Coronary artery (tissue), 2 donors: Measurements from ENCODE around the gene P2RX6.
"Not testable (repeated sequence)": the region's sequence is repeated elsewhere in the genome, so short reads cannot be mapped to it uniquely, and the experiment has no call there.

ENCODE experiments used
- DNase-seq: peaks from one replicate; pipeline ENCODE4 v3.0.0-alpha.2; 2017; ENCODE audit warnings: low spot score
- H3K27ac ChIP-seq, 2 donors: fragments of 200-600 bp; sonication (generic); one replicate each; pipeline ENCODE4 v1.5.1; 2016 to 2019
- H3K4me3 ChIP-seq: fragments of 200-600 bp; sonication (generic); 2 replicates; pipeline ENCODE4 v1.5.1; 2016; ENCODE audit warnings: mild to moderate bottlenecking, moderate library complexity
- TF ChIP-seq, protein P1 (sequence below): fragments of 200-600 bp; sonication (generic); IDR thresholded peaks from one replicate; pipeline ENCODE4 v1.5.1; 2019; ENCODE audit warnings: antibody characterized with exemption

Gene P2RX6

DNA sequence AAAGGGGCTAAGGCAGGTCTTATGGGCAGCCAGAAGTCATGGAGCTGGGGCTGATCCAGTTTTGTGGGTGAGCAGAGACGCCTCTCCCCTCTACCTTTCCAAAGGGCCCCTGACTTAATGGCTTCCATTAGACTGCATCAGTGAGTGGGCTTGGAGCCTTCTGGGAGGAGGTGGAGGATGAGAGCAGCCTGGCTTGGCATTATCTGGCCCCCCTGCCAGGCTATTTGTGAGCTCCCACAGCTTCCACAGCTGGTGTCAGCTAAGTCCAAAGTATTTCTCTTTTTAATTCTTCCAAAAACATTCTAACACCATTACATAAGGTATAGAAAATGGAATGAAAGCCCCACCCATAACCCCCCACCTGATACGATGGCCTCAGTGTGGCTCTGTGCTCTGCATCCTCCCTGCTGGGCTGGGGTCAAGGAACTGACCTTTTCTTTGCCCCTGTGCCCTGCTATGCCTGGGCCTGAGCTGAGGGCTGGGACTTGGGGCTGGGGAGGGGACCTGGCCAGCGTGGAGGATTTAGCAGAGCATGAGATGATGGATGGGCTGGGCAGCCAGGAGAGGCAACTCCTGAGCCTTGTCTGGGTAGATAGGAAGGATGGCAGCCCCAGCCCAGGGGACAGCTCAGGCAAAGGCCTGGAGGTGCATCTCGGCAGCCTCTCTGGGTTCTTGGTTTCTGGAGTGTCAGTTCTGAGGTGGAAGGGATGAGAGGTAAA lies 43.9 kb upstream of the P2RX6 start:
- no peak overlapping the region for H3K27ac ChIP-seq

DNA sequence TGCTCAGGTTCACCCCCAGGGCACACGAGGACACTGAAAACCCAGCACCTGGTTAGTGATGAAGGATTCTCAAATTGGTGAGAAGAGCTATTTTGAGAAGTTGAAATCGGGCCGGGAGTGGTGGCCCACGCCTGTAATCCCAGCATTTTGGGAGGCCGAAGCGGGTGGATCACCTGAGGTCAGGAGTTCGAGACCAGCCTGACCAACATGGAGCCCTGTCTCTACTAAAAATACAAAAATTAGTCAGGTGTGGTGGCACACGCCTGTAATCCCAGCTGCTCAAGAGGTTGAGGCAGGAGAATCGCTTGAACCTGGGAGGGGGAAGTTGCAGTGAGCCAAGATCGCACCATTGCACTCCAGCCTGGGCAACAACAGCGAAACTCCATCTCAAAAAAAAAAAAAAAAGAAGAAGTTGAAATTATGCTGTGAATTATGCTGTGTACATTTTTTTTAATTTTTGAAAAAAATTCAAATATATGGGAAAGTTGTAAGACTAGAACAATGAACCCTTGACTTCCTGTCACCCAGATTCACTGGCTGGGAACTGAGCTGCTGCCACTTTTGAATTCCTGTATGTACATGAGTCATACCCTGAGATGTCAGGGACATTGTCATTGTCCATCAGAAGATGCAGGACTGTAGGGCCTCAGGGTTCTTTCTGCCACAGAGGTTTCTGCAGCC lies 42.8 kb upstream of the P2RX6 start:
- not testable (repeated sequence) for DNase-seq, H3K27ac ChIP-seq, H3K4me3 ChIP-seq

More for the DNA sequence above, 43.9 kb upstream of the P2RX6 start:
- DNase-seq = no peak
- H3K4me3 ChIP-seq = no peak overlapping the region
- TF ChIP-seq, protein P1, sequence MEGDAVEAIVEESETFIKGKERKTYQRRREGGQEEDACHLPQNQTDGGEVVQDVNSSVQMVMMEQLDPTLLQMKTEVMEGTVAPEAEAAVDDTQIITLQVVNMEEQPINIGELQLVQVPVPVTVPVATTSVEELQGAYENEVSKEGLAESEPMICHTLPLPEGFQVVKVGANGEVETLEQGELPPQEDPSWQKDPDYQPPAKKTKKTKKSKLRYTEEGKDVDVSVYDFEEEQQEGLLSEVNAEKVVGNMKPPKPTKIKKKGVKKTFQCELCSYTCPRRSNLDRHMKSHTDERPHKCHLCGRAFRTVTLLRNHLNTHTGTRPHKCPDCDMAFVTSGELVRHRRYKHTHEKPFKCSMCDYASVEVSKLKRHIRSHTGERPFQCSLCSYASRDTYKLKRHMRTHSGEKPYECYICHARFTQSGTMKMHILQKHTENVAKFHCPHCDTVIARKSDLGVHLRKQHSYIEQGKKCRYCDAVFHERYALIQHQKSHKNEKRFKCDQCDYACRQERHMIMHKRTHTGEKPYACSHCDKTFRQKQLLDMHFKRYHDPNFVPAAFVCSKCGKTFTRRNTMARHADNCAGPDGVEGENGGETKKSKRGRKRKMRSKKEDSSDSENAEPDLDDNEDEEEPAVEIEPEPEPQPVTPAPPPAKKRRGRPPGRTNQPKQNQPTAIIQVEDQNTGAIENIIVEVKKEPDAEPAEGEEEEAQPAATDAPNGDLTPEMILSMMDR = no peak

DNA sequence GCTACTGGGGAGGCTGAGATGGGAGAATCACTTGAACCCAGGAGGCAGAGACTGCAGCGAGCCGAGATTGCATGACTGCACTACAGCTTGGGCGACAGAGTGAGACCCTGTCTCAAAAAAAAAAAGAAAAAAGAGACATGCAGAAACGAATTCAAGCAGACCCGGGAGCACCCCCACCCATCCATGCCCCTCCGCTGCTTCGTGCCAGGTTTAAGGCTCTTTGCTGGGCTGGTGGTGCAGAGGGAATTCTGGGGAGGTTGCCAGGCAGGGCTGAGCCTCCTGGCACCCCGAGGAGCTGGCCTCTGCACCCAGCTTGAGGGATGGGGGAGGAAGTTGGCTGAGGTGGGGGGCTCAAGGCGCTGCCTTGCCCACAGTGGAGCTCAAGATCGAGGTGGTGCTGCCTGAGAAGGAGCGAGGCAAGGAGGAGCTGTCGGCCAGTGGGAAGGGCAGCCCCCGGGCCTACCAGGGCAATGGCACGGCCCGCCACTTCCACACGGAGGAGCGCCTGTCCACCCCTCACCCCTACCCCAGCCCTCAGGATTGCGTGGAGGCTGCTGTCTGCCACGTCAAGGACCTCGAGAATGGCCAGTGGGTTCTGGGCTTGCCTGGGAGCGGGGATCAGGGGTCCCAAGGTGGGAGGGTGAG lies 41.9 kb upstream of the P2RX6 start:
- TF ChIP-seq, protein P1 = no peak
- DNase-seq = no peak
- no peak overlapping the region for H3K27ac ChIP-seq

DNA sequence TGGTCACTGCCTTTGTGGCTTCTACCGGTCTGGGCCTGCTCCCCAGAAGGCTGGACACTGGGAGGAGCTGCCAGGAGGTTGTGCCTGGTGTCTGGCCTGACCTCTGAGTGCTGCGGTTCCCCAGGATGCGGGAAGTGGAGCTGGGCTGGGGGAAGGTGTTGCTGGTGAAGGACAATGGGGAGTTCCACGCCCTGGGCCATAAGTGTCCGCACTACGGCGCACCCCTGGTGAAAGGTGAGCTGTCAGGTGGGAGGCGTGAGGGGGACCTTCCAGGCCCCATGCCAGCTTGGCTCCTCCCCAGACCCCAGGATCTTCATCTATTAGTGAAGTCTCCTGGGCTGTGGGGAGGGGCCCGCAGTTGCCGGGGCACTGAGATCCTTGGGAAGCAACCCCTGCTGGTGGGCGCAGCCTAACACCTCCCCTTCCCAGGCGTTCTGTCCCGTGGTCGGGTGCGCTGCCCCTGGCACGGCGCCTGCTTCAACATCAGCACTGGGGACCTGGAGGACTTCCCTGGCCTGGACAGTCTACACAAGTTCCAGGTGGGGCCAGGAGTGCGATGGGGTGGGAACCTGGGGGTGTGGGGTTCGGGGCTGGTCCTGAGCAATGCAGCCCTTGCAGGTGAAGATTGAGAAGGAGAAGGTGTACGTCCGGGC lies 41.2 kb upstream of the P2RX6 start:
- H3K27ac ChIP-seq = no peak overlapping the region

More for the DNA sequence above, 41.9 kb upstream of the P2RX6 start:
- no peak overlapping the region for H3K4me3 ChIP-seq

DNA sequence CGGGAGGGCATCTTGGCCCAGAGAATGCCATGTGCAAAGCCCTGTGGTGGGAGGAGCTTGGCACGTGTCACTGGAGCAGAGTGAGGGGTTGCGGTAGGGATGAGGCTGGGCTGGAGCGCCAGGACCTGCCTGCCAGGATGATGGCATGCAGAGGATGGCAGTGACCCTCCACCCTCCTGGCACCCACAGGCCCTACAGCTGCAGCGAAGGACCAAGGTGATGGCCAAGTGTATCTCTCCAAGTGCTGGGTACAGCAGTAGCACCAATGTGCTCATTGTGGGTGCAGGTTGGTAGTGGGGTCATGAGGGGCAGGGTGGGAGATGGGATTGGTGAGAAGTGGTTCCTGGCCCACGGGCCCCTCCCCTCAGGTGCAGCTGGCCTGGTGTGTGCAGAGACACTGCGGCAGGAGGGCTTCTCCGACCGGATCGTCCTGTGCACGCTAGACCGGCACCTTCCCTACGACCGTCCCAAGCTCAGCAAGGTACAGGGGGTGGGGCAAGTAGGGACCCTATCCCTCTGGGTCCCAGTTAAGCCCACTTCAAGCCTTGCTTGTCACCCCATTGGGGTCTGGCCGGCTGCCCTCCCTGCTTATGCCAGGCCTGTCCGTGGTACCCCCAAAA lies 40.5 kb upstream of the P2RX6 start:
- no peak overlapping the region for H3K4me3 ChIP-seq
- DNase-seq = no peak
- H3K27ac ChIP-seq = no peak overlapping the region
- TF ChIP-seq, protein P1 = no peak

More for the DNA sequence above, 41.2 kb upstream of the P2RX6 start:
- DNase-seq = no peak
- TF ChIP-seq, protein P1 = no peak
- no peak overlapping the region for H3K4me3 ChIP-seq

DNA sequence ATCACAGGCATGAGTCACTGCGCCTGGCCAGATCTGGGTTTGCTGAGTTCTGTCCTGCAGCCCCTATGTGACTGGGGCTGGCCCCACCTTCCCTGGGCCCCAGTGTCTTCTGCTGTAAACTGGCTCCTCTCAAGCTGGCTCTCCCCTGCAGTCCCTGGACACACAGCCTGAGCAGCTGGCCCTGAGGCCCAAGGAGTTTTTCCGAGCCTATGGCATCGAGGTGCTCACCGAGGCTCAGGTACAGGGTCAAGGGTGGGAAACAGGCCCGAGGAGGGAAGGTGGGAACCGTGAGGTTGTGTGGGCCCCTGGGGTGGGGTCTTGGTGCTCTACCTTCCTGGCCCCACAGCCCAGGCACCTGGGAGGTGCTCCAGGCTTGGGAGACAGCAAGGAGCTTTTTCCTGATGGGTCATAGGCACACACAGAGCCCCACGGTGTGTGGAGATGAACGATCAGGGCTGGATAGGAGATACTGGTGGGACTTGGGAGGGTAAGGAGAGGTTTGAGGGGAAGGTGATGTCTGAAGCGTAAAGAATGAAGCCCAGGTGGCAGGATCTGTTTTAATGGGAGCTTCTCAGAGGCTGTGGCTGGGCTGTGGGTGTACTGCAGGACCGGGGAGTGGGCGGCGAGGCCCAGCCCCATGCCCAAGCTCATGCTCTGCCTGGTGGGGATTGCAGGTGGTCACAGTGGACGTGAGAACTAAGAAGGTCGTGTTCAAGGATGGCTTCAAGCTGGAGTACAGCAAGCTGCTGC lies 39.2 kb upstream of the P2RX6 start:
- no peak overlapping the region for H3K27ac ChIP-seq
- DNase-seq = no peak
- TF ChIP-seq, protein P1 = no peak
- H3K4me3 ChIP-seq = no peak overlapping the region
